GM18526 (cell line): ENCODE results near the gene CFAP97D2.

Source experiments
- POLR2A ChIP-seq: IDR thresholded peaks from 3 replicates; pipeline ENCODE4 v1.6.1; 2011; ENCODE audit not compliant: insufficient read length; ENCODE audit errors: extremely low read depth

Gene CFAP97D2

GRCh38 chr13:114204894-114205293 lies 25.8 kb downstream of the CFAP97D2 start:
- TF ChIP-seq POLR2A, result no peak

DNA sequence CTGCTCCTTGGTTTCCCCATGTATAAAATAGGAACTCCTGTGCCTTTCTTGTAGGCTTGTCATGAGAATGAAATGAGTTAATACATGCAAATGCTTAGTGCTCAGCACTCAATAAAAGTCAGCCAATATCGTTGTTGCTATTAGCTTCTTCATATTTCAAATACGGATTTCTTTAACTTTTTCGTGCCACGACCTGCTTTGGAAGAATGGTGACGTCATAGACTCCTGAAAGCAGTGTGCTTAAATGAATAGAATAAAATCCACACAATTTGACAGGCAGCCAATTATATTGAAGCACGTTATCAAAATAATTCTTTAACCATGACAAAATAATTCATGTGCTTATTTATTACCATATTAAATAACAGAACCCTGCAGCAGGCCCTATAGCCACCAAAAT lies 29.1 kb downstream of the CFAP97D2 start:
- no peak for TF ChIP-seq POLR2A

DNA sequence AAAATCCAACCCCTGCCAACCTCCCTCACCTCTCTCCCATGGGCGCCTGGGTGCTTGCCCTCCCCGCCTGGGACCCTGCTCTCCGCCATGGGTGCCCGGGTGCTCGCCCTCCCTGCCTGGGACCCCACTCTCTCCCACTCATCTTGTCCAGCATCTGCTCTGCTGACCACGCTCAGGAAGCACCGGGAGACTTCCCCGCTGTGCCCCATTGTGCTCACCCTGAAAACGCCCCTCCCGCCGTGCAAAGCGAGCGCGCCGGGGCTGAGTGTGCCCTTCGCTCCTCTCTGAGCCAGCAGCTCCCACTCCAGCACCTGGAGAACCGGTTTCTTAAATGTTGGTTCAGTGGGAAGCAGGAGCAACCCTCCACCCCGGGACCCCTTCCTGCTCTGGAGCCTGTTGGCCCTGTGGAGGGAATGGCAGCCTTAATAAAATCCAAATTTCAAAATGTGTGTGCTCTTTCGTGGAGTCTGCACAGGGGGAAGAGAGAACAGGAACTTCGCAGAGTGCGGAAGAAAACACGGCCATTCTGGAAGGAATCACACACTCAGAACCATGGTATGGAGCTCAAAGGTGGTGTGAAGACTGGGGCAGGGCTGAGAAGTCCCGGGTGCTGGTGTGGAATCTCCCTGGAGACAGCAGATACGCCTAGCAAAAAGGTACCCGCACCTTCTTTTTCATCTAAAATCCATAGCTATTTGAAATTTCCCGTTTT lies 32.5 kb downstream of the CFAP97D2 start:
- no peak for TF ChIP-seq POLR2A

DNA sequence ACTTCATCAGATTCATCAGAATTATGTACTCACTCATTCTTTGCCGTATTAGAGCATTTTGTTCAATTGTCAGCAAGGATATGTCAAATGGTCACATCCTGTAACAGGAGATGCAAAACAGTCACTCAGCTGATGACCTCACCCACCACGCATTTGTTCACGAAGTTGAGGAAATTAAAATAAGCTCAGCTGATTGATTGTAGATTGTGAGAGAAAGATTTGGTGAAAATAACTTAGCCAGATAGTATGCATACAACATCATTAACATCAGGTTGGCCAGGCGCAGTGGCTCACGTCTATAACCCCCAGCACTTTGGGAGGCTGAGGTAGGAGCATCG lies 33.1 kb downstream of the CFAP97D2 start:
- TF ChIP-seq POLR2A, result no peak

GRCh38 chr13:114213980-114214379 lies 34.9 kb downstream of the CFAP97D2 start:
- TF ChIP-seq POLR2A, result no peak

- no peak for TF ChIP-seq POLR2A
Observed at GRCh38 chr13:114219392-114219791, 40.3 kb downstream of the CFAP97D2 start.

- TF ChIP-seq POLR2A, result no peak
Observed at GRCh38 chr13:114222461-114222968, 43.5 kb downstream of the CFAP97D2 start.

- TF ChIP-seq POLR2A, result no peak
Observed at GRCh38 chr13:114224201-114224600, 45.1 kb downstream of the CFAP97D2 start.

DNA sequence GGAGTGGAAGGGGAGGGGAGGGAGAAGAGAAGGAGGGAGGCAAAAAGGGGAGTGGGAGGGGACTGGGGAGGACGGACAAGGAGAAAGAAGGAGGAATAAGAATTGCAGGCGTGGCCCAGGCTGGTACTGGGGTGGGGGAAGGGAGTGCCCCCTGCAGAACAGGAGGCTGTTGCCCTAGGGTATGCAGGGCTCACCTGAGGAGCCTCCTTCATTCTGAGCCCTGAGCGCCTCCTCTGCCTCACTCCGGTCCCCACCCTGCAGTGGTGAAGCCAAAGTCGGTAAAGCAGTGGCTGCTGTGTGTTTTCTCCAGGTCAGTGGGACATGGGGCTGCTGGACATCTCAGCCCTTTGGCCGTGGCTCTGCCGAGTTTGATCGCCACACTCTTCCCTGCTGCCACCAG lies 46.6 kb downstream of the CFAP97D2 start:
- no peak for TF ChIP-seq POLR2A

DNA sequence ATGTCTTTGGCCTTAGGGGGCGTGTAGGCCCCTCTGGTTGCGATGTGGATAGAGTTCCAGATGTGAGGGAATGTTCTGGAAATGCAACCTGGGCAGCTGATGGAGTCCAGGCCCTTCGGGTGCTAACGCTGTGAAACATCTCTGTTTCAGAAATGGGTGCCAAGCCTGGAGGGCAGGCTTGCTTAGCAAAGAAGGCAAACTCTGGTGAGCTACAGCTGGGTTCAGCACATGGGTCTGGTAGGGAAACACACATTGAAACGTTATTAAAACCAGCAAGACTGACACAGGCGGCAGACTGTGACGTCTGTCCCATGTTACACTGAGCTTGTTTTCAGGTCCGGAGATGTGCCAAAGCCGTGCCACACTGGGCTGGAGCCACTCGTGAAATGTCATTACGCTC lies 47.0 kb downstream of the CFAP97D2 start:
- TF ChIP-seq POLR2A, result no peak

DNA sequence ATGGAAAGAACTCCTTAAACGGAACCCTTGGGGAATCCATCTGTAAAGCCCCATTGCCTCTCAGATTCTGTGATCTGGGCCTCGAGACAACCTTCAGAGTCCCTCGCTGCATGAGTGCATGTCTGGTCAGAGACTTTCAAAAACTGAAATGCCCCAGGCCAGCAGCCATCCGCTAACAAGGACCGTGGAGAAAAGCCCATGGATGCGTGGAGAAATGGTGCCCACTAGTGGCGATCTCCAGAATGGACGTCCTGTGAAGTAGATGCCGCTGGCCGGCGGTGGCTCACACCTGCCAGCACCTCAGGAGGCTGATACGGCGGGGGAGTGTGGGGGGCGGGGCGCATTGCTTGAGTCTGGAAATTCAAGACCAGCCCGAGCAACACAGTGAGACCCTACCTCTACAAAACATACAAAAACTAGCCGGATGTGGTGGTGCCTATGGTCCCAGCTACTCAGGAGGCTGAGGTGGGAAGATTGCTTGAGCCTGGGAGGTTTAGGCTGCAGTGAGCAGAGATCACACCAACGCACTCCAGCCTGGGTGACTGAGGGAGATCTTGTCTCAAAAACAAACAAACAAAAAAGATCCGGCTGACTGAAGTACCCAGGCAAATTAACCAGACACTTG lies 47.8 kb downstream of the CFAP97D2 start:
- TF ChIP-seq POLR2A, result no peak

- TF ChIP-seq POLR2A, result no peak
Observed at GRCh38 chr13:114227528-114227927, 48.5 kb downstream of the CFAP97D2 start.

DNA sequence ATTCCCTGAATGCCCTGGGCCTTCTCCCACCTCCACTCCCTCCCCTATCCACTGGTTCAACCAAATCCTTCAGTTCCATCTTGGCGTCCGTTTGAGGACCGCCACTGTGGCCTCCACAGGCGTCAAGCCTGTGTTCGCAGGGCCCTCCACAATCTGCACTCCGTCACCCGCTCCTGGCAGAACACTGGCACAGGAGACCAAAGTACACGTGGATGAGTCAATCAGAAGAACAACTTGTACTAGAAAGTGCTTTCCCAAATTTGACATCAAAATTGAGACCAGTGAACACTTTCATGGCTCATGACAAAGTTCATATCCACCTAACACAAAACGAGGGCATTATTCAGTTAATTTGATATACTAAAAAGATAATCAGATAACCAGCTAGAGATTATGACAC lies 49.1 kb downstream of the CFAP97D2 start:
- no peak for TF ChIP-seq POLR2A

GRCh38 chr13:114229506-114229905 lies 50.4 kb downstream of the CFAP97D2 start:
- TF ChIP-seq POLR2A, result no peak

DNA sequence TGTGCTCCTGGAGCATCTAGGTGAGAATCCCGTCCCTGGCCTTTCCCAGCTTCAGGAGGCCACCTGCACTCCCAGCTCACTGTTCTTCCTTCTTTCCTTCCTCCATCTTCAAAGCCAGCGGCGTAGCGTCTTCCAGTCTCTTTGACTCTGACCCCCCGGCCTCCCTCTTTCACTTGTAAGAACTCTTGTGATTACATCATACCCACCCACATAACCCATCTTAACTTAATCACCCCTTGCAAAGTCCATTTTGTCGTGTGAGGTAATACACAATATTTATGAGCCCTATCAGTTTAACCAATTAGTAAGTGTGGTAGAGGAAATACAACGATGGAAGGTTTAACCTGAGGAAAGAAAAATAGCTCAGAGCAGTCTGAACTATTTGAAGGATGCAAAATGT lies 51.1 kb downstream of the CFAP97D2 start:
- TF ChIP-seq POLR2A, result no peak

DNA sequence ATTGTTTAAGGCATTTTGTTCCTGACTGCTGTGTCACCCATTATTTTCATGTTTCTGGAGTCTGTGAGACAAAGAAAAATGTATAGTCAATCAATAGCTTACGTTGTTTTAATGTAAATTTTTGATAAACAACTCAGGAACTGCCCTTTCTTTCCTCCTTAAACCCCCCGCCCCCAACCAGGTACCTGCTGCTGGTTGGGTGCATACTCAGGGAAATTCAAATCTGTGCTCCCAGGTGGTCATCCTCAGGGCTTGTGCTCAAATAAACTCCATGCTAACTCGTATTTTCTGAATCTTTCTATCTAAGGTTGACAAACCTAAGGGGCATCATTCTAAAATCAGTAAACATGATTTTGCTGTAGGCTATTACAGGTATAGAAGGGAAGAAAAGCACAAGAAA lies 51.5 kb downstream of the CFAP97D2 start:
- no peak for TF ChIP-seq POLR2A

GRCh38 chr13:114231886-114232285 lies 52.8 kb downstream of the CFAP97D2 start:
- TF ChIP-seq POLR2A, result no peak
